ENCODE results near the gene ARHGAP29.

The ARHGAP29 gene

GRCh38 chr1:94132111-94132510 is 105.3 kb downstream of the ARHGAP29 start:
- TF ChIP-seq EZH2phosphoT487 (IDR thresholded peaks at IDR 0.05; ENCODE audit: borderline replicate concordance) (no peak), CTCF (conservative IDR thresholded peaks at IDR 0.05; ENCODE audit: low read length) (no peak)
- H3K27me3 ChIP-seq (ENCODE audit: insufficient read depth, low read length, poor library complexity, severe bottlenecking) = no peaks in the 10 kb centered on the region
- H3K36me3 ChIP-seq (ENCODE audit: insufficient read depth, low read length) = no peaks in the 10 kb centered on the region
- no peak overlapping the region for H2AFZ ChIP-seq (ENCODE audit: low read length)
- H3F3A ChIP-seq (ENCODE audit: low read depth) = no peaks in the 10 kb centered on the region
- H3K79me2 ChIP-seq (ENCODE audit: insufficient read depth, low read length) = no peaks in the 10 kb centered on the region
- no peak overlapping the region for H3K9ac ChIP-seq (ENCODE audit: low read depth, low read length, poor library complexity, severe bottlenecking)
- H3K4me2 ChIP-seq (ENCODE audit: low read depth, low read length, poor library complexity, severe bottlenecking) = no peak overlapping the region
- peaks cover 6% of the 10 kb centered on the region; the same call in 1 of the 2 replicates for H3K9me3 ChIP-seq (ENCODE audit: insufficient read depth, low read depth, low read length)
- no peaks in the 10 kb centered on the region for H3K9me2 ChIP-seq (replicated peaks; ENCODE audit: low read depth, low read length)
- no peaks in the 10 kb centered on the region for H3K4me1 ChIP-seq (ENCODE audit: insufficient read depth, low read length, poor library complexity, severe bottlenecking)
- no peak overlapping the region for H3K4me3 ChIP-seq (ENCODE audit: low read length, poor library complexity, severe bottlenecking)
- no peaks in the 10 kb centered on the region for H4K20me1 ChIP-seq (ENCODE audit: insufficient read depth, low read length, poor library complexity, severe bottlenecking)

GRCh38 chr1:94130851-94131595 is 106.4 kb downstream of the ARHGAP29 start:
- no peak overlapping the region for H3K4me3 ChIP-seq (ENCODE audit: low read length, poor library complexity, severe bottlenecking)
- H3K79me2 ChIP-seq (ENCODE audit: insufficient read depth, low read length) = no peaks in the 10 kb centered on the region
- no peaks in the 10 kb centered on the region for H3K27me3 ChIP-seq (ENCODE audit: insufficient read depth, low read length, poor library complexity, severe bottlenecking)
- TF ChIP-seq CTCF (conservative IDR thresholded peaks at IDR 0.05; ENCODE audit: low read length) (no peak), EZH2phosphoT487 (IDR thresholded peaks at IDR 0.05; ENCODE audit: borderline replicate concordance) (no peak)
- H3K36me3 ChIP-seq (ENCODE audit: insufficient read depth, low read length) = no peaks in the 10 kb centered on the region
- peaks cover 6% of the 10 kb centered on the region; the same call in 1 of the 2 replicates for H3K9me3 ChIP-seq (ENCODE audit: insufficient read depth, low read depth, low read length)
- no peaks in the 10 kb centered on the region for H3K4me1 ChIP-seq (ENCODE audit: insufficient read depth, low read length, poor library complexity, severe bottlenecking)
- H3K9me2 ChIP-seq (replicated peaks; ENCODE audit: low read depth, low read length) = no peaks in the 10 kb centered on the region
- no peaks in the 10 kb centered on the region for H3F3A ChIP-seq (ENCODE audit: low read depth)
- no peak overlapping the region for H2AFZ ChIP-seq (ENCODE audit: low read length)
- H3K9ac ChIP-seq (ENCODE audit: low read depth, low read length, poor library complexity, severe bottlenecking) = no peak overlapping the region
- H3K4me2 ChIP-seq (ENCODE audit: low read depth, low read length, poor library complexity, severe bottlenecking) = no peak overlapping the region
- H4K20me1 ChIP-seq (ENCODE audit: insufficient read depth, low read length, poor library complexity, severe bottlenecking) = no peaks in the 10 kb centered on the region

- Histone ChIP-seq H3K9ac (ENCODE audit: low read depth, low read length, poor library complexity, severe bottlenecking) (no peak overlapping the region), H3K4me2 (ENCODE audit: low read depth, low read length, poor library complexity, severe bottlenecking) (no peak overlapping the region), H3K9me3 (ENCODE audit: insufficient read depth, low read depth, low read length) (no peaks in the 10 kb centered on the region), H4K20me1 (ENCODE audit: insufficient read depth, low read length, poor library complexity, severe bottlenecking) (no peaks in the 10 kb centered on the region), H3K79me2 (ENCODE audit: insufficient read depth, low read length) (no peaks in the 10 kb centered on the region), H3F3A (ENCODE audit: low read depth) (no peaks in the 10 kb centered on the region), H3K9me2 (replicated peaks; ENCODE audit: low read depth, low read length) (no peaks in the 10 kb centered on the region), H2AFZ (ENCODE audit: low read length) (no peak overlapping the region), H3K27me3 (ENCODE audit: insufficient read depth, low read length, poor library complexity, severe bottlenecking) (no peaks in the 10 kb centered on the region), H3K36me3 (ENCODE audit: insufficient read depth, low read length) (no peaks in the 10 kb centered on the region), H3K4me1 (ENCODE audit: insufficient read depth, low read length, poor library complexity, severe bottlenecking) (peaks cover 6% of the 10 kb centered on the region), H3K4me3 (ENCODE audit: low read length, poor library complexity, severe bottlenecking) (no peak overlapping the region)
- TF ChIP-seq CTCF (conservative IDR thresholded peaks at IDR 0.05; ENCODE audit: low read length) (no peak), EZH2phosphoT487 (IDR thresholded peaks at IDR 0.05; ENCODE audit: borderline replicate concordance) (no peak)
These were observed 110.7 kb downstream of the ARHGAP29 start for GRCh38 chr1:94126651-94127050.

Measured in Loucy (cell line).